ENCODE data around the gene GARIN5B.
A peak's percentile ranks its signal among the peaks of the same experiment; 100 is the strongest.

Gene GARIN5B

GRCh38 chr19:55368701-55369563 is 5.9 kb upstream of the GARIN5B start:
- no peak overlapping the region for H3K27ac Mint-ChIP-seq
- peaks cover 16% of the 10 kb centered on the region for H3K4me1 Mint-ChIP-seq (ENCODE audit: low read depth)
- peak overlapping the region; percentile 5 for H3K4me3 Mint-ChIP-seq
- H3K27me3 Mint-ChIP-seq: peaks cover 18% of the 10 kb centered on the region
- peaks cover 2% of the 10 kb centered on the region for H3K36me3 Mint-ChIP-seq
- H3K9me3 Mint-ChIP-seq (ENCODE audit: low read depth): no peaks in the 10 kb centered on the region

- Mint-ChIP-seq H3K36me3 (peaks cover 2% of the 10 kb centered on the region), H3K4me1 (ENCODE audit: low read depth) (peaks cover 12% of the 10 kb centered on the region), H3K9me3 (ENCODE audit: low read depth) (no peaks in the 10 kb centered on the region), H3K4me3 (no peak overlapping the region), H3K27ac (no peak overlapping the region), H3K27me3 (peaks cover 14% of the 10 kb centered on the region)
Measured at GRCh38 chr19:55368106-55368505, 5.0 kb upstream of the GARIN5B start.

- Mint-ChIP-seq H3K9me3 (ENCODE audit: low read depth) (no peaks in the 10 kb centered on the region), H3K36me3 (peaks cover 2% of the 10 kb centered on the region), H3K4me3 (no peak overlapping the region), H3K27me3 (peaks cover 10% of the 10 kb centered on the region), H3K4me1 (ENCODE audit: low read depth) (peaks cover 9% of the 10 kb centered on the region), H3K27ac (no peak overlapping the region)
Measured at GRCh38 chr19:55366790-55367189, 3.7 kb upstream of the GARIN5B start.

- Mint-ChIP-seq H3K27me3 (peaks cover 6% of the 10 kb centered on the region), H3K4me3 (no peak overlapping the region), H3K36me3 (peaks cover 2% of the 10 kb centered on the region), H3K4me1 (ENCODE audit: low read depth) (peaks cover 9% of the 10 kb centered on the region), H3K9me3 (ENCODE audit: low read depth) (no peaks in the 10 kb centered on the region), H3K27ac (no peak overlapping the region)
Measured at GRCh38 chr19:55365964-55366363, 2.9 kb upstream of the GARIN5B start.

- H3K27me3 Mint-ChIP-seq: peaks cover 2% of the 10 kb centered on the region
- no peaks in the 10 kb centered on the region for H3K36me3 Mint-ChIP-seq
- no peak overlapping the region for H3K4me3 Mint-ChIP-seq
- no peaks in the 10 kb centered on the region for H3K9me3 Mint-ChIP-seq (ENCODE audit: low read depth)
- H3K27ac Mint-ChIP-seq: no peak overlapping the region
- peaks cover 4% of the 10 kb centered on the region for H3K4me1 Mint-ChIP-seq (ENCODE audit: low read depth)
Measured at GRCh38 chr19:55365245-55365644, 2.2 kb upstream of the GARIN5B start.

GRCh38 chr19:55362174-55362989 is 678 bp downstream of the GARIN5B start:
- no peak overlapping the region for H3K27ac Mint-ChIP-seq
- H3K27me3 Mint-ChIP-seq: peaks cover 2% of the 10 kb centered on the region
- no peak overlapping the region for H3K4me3 Mint-ChIP-seq
- H3K4me1 Mint-ChIP-seq (ENCODE audit: low read depth): no peaks in the 10 kb centered on the region
- no peaks in the 10 kb centered on the region for H3K36me3 Mint-ChIP-seq
- no peaks in the 10 kb centered on the region for H3K9me3 Mint-ChIP-seq (ENCODE audit: low read depth)

GRCh38 chr19:55360902-55361301 is 2.2 kb downstream of the GARIN5B start:
- Mint-ChIP-seq H3K27ac (no peak overlapping the region), H3K27me3 (peaks cover 7% of the 10 kb centered on the region), H3K9me3 (ENCODE audit: low read depth) (no peaks in the 10 kb centered on the region), H3K36me3 (no peaks in the 10 kb centered on the region), H3K4me1 (ENCODE audit: low read depth) (no peaks in the 10 kb centered on the region), H3K4me3 (no peak overlapping the region)

- H3K9me3 Mint-ChIP-seq (ENCODE audit: low read depth): no peaks in the 10 kb centered on the region
- no peak overlapping the region for H3K27ac Mint-ChIP-seq
- no peaks in the 10 kb centered on the region for H3K36me3 Mint-ChIP-seq
- no peak overlapping the region for H3K4me3 Mint-ChIP-seq
- peaks cover 8% of the 10 kb centered on the region for H3K27me3 Mint-ChIP-seq
- peaks cover 3% of the 10 kb centered on the region for H3K4me1 Mint-ChIP-seq (ENCODE audit: low read depth)
Measured at GRCh38 chr19:55358943-55359908, 3.8 kb downstream of the GARIN5B start.

- Mint-ChIP-seq H3K4me1 (ENCODE audit: low read depth) (peaks cover 3% of the 10 kb centered on the region), H3K9me3 (ENCODE audit: low read depth) (no peaks in the 10 kb centered on the region), H3K4me3 (no peak overlapping the region), H3K27me3 (peaks cover 8% of the 10 kb centered on the region), H3K36me3 (no peaks in the 10 kb centered on the region), H3K27ac (no peak overlapping the region)
Measured at GRCh38 chr19:55358493-55358892, 4.6 kb downstream of the GARIN5B start.

- peak overlapping the region; percentile 52 for H3K4me3 Mint-ChIP-seq
- H3K36me3 Mint-ChIP-seq: no peaks in the 10 kb centered on the region
- no peak overlapping the region for H3K27ac Mint-ChIP-seq
- peaks cover 16% of the 10 kb centered on the region for H3K4me1 Mint-ChIP-seq (ENCODE audit: low read depth)
- H3K9me3 Mint-ChIP-seq (ENCODE audit: low read depth): no peaks in the 10 kb centered on the region
- H3K27me3 Mint-ChIP-seq: peaks cover 16% of the 10 kb centered on the region
Measured at GRCh38 chr19:55355213-55355821, 7.7 kb downstream of the GARIN5B start.

GRCh38 chr19:55354698-55355212 is 8.3 kb downstream of the GARIN5B start, which contains the start of gene COX6B2:
COX6B2 (minus strand) TSS chr19:55354719; CDS start chr19:55354521, 198 bp downstream.
- no peak within 1 kb of the TSS for H3K27ac Mint-ChIP-seq
- H3K4me1 Mint-ChIP-seq (ENCODE audit: low read depth): peaks cover 16% of the 10 kb centered on the region
- H3K4me3 Mint-ChIP-seq: peak within 1 kb of the TSS; percentile 70
- H3K9me3 Mint-ChIP-seq (ENCODE audit: low read depth): no peaks in the 10 kb centered on the region
- H3K36me3 Mint-ChIP-seq: no peaks in the 10 kb centered on the region
- H3K27me3 Mint-ChIP-seq: peaks cover 16% of the 10 kb centered on the region

- H3K36me3 Mint-ChIP-seq: no peaks in the 10 kb centered on the region
- H3K27ac Mint-ChIP-seq: no peak overlapping the region
- H3K27me3 Mint-ChIP-seq: peaks cover 16% of the 10 kb centered on the region
- H3K9me3 Mint-ChIP-seq (ENCODE audit: low read depth): no peaks in the 10 kb centered on the region
- H3K4me3 Mint-ChIP-seq: peak overlapping the region; percentile 70
- H3K4me1 Mint-ChIP-seq (ENCODE audit: low read depth): peaks cover 16% of the 10 kb centered on the region
Measured at GRCh38 chr19:55353803-55354697, 9.0 kb downstream of the GARIN5B start.

- H3K4me3 Mint-ChIP-seq: peak overlapping the region; percentile 70
- H3K27me3 Mint-ChIP-seq: peaks cover 16% of the 10 kb centered on the region
- no peak overlapping the region for H3K27ac Mint-ChIP-seq
- H3K4me1 Mint-ChIP-seq (ENCODE audit: low read depth): peaks cover 16% of the 10 kb centered on the region
- H3K36me3 Mint-ChIP-seq: no peaks in the 10 kb centered on the region
- no peaks in the 10 kb centered on the region for H3K9me3 Mint-ChIP-seq (ENCODE audit: low read depth)
Measured at GRCh38 chr19:55353356-55353802, 9.7 kb downstream of the GARIN5B start.

Data from activated naive CD8-positive, alpha-beta T cell (primary cell).